ENCODE results near the gene NLRX1.
A peak's percentile ranks its signal among the peaks of the same experiment; 100 is the strongest.
"Not testable (repeated sequence)": the region's sequence is repeated elsewhere in the genome, so short reads cannot be mapped to it uniquely, and the experiment has no call there.

The NLRX1 gene

GRCh38 chr11:119209186-119209585, 40.7 kb downstream of the NLRX1 start:
- no peak for DNase-seq

- DNase-seq = no peak
These were observed 41.5 kb downstream of the NLRX1 start for GRCh38 chr11:119210050-119210449.

GRCh38 chr11:119218141-119218878, 49.8 kb downstream of the NLRX1 start:
- DNase-seq = peak; percentile 47

GRCh38 chr11:119222308-119222707, 53.8 kb downstream of the NLRX1 start:
- no peak for DNase-seq

GRCh38 chr11:119222891-119223290, 54.4 kb downstream of the NLRX1 start:
- DNase-seq = no peak

- DNase-seq = no peak
These were observed 55.3 kb downstream of the NLRX1 start for GRCh38 chr11:119223856-119224255.

- DNase-seq = not testable (repeated sequence)
These were observed 60.2 kb downstream of the NLRX1 start for GRCh38 chr11:119228535-119229287.

GRCh38 chr11:119229288-119229672, 60.8 kb downstream of the NLRX1 start:
- DNase-seq = no peak

GRCh38 chr11:119229741-119230140, 61.2 kb downstream of the NLRX1 start:
- no peak for DNase-seq
